Neural progenitor cell (in vitro differentiated cells): Measurements from ENCODE around the gene ANGEL2. TPM values are rescaled to one million over a fixed set of nuclear protein-coding genes. Genes with fewer than 3 reads are reported as not detected.

ENCODE experiments used
- DNase-seq: peaks from one replicate; pipeline ENCODE4 v3.0.0-alpha.2; 2016; ENCODE audit warnings: low spot score
- H2AFZ ChIP-seq: fragments of 200-600 bp; sonication (generic); replicated peaks from 2 replicates; pipeline ENCODE4 v1.6.1; 2016; ENCODE audit warnings: antibody characterized with exemption
- H3F3A ChIP-seq: fragments of 200-600 bp; sonication (generic); 2 replicates; pipeline ENCODE4 v1.6.1; 2016; ENCODE audit warnings: antibody characterized with exemption, low read depth
- H3K27ac ChIP-seq: fragments of 200-600 bp; sonication (generic); 2 replicates; pipeline ENCODE4 v1.5.1; 2016; ENCODE audit warnings: mild to moderate bottlenecking
- H3K27me3 ChIP-seq: fragments of 200-600 bp; sonication (generic); 2 replicates; pipeline ENCODE4 v1.6.1; 2016; ENCODE audit warnings: mild to moderate bottlenecking, moderate library complexity
- H3K36me3 ChIP-seq: fragments of 200-600 bp; sonication (generic); 2 replicates; pipeline ENCODE4 v1.5.1; 2016
- H3K4me1 ChIP-seq: fragments of 200-600 bp; sonication (generic); 2 replicates; pipeline ENCODE4 v1.6.1; 2016; ENCODE audit warnings: mixed run types
- H3K4me2 ChIP-seq: fragments of 200-600 bp; sonication (generic); 2 replicates; pipeline ENCODE4 v1.6.1; 2016
- H3K4me3 ChIP-seq: fragments of 200-600 bp; sonication (generic); 2 replicates; pipeline ENCODE4 v1.5.1; 2016
- H3K79me2 ChIP-seq: fragments of 200-600 bp; sonication (generic); 2 replicates; pipeline ENCODE4 v1.6.1; 2016; ENCODE audit warnings: low read depth
- H3K9ac ChIP-seq: fragments of 200-600 bp; sonication (generic); 2 replicates; pipeline ENCODE4 v1.6.1; 2016
- H3K9me3 ChIP-seq: fragments of 200-600 bp; sonication (generic); 2 replicates; pipeline ENCODE4 v1.5.1; 2016; ENCODE audit warnings: low read depth
- H4K20me1 ChIP-seq: fragments of 200-600 bp; sonication (generic); 2 replicates; pipeline ENCODE4 v1.6.1; 2016; ENCODE audit warnings: low read depth
- H3K27ac Mint-ChIP-seq: 3 replicates; pipeline ENCODE4 v1.8.0; 2021; ENCODE audit warnings: mixed read lengths
- H3K27me3 Mint-ChIP-seq: 2 replicates; pipeline ENCODE4 v1.8.0; 2022; ENCODE audit warnings: low read depth, mild to moderate bottlenecking, inconsistent platforms, moderate library complexity, mixed read lengths; ENCODE audit not compliant: insufficient read depth
- H3K36me3 Mint-ChIP-seq: 3 replicates; pipeline ENCODE4 v1.8.0; 2021; ENCODE audit warnings: mixed read lengths
- H3K4me1 Mint-ChIP-seq: 3 replicates; pipeline ENCODE4 v1.8.0; 2021; ENCODE audit warnings: mixed read lengths
- H3K4me3 Mint-ChIP-seq: 3 replicates; pipeline ENCODE4 v1.8.0; 2021; ENCODE audit warnings: mild to moderate bottlenecking, moderate library complexity, mixed read lengths
- H3K9me3 Mint-ChIP-seq: 3 replicates; pipeline ENCODE4 v1.8.0; 2020; ENCODE audit warnings: mixed read lengths
- EZH2 ChIP-seq: fragments of 200-600 bp; sonication (generic); IDR thresholded peaks from 2 replicates; pipeline ENCODE4 v1.6.1; 2017; ENCODE audit warnings: antibody characterized with exemption, mild to moderate bottlenecking, moderate library complexity
- EZH2phosphoT487 ChIP-seq: fragments of 200-600 bp; sonication (generic); IDR thresholded peaks from 2 replicates; pipeline ENCODE4 v1.6.1; 2017; ENCODE audit warnings: antibody characterized with exemption
- total RNA-seq: library from RNA; depleted of rRNA; stranded (reverse); fragments of >200 nt; gene quantifications from 2 replicates; pipeline ENCODE4 v1.2.3, GENCODE V29; 2015; ENCODE audit warnings: low replicate concordance
- TF ChIP-seq, protein P1 (sequence below): fragments of 200-600 bp; sonication (generic); IDR thresholded peaks from 2 replicates; pipeline ENCODE4 v1.5.1; 2017; ENCODE audit warnings: antibody characterized with exemption, mild to moderate bottlenecking

Gene ANGEL2, protein sequence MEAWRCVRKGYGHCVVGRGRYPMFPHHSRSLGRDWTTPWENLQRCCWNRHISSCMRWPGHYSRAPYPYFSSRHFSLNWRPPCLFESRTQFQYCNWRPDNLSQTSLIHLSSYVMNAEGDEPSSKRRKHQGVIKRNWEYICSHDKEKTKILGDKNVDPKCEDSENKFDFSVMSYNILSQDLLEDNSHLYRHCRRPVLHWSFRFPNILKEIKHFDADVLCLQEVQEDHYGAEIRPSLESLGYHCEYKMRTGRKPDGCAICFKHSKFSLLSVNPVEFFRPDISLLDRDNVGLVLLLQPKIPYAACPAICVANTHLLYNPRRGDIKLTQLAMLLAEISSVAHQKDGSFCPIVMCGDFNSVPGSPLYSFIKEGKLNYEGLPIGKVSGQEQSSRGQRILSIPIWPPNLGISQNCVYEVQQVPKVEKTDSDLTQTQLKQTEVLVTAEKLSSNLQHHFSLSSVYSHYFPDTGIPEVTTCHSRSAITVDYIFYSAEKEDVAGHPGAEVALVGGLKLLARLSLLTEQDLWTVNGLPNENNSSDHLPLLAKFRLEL
- 70.6 and 101 TPM in 2 replicates for total RNA-seq

DNA sequence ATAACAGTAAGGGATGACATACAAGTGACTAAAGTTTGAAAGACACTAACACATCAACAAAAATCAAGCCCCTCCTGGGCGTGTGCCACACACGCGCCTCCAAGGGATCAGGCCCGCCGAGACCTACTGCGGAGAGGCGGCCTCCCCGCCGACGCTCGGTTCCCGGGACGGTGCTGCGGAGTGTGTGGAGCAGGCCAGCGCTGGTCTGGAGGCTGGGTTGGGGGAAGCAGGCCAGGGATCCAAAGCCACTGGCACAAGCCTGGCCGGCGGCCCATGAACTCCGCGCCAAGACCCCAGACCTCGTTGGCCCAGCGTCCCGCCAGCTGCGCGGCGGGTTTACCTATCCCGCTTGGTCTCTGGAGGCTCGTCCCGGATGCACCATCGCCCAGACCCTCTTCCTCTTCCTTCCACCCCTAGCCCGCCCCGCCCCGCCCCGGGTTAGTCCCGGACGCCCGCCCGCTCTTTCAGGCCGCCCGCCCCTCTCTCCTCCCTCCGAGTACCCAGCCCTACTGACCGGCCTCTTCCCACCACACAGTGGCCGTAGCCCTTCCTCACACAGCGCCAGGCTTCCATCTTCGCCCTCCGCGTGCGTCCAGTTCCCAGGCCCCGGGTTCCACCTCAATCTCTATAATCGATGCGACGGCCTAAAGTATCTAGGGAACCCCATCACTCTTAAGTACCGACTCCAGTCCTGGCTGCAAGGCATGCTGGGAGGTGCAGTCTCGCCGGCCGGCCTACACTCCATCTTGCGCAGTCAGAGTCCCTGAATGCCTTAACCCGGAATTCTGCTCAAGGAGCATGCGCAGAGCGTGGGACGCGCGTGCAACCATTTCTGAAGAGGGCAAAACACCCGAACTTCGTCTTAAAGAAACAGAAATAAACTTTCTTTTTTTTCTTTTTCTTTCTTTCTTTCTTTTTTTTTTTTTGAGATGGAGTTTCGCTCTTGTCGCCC is at the start of gene ANGEL2:
TSS of gene ANGEL2 (minus strand) at position 769 of the 952 bp plus-strand sequence. CDS start at position 573, 196 bp downstream.
- peak; percentile 94 for DNase-seq
- Mint-ChIP-seq H3K27ac (peak within 1 kb of the TSS; percentile 100), H3K36me3 (peaks cover 7% of the 10 kb centered on the region), H3K27me3 (peaks cover 3% of the 10 kb centered on the region), H3K9me3 (no peaks in the 10 kb centered on the region), H3K4me1 (peaks cover 15% of the 10 kb centered on the region), H3K4me3 (peak within 1 kb of the TSS; percentile 100)
- H3K27ac ChIP-seq, result peak within 1 kb of the TSS; percentile 76
- no peaks in the 10 kb centered on the region for H3K36me3 ChIP-seq
- H3K79me2 ChIP-seq, result peaks cover 47% of the 10 kb centered on the region
- H3F3A ChIP-seq, result peaks cover 3% of the 10 kb centered on the region
- H3K9ac ChIP-seq, result peak within 1 kb of the TSS; percentile 50
- no peaks in the 10 kb centered on the region for H3K9me3 ChIP-seq
- H3K4me1 ChIP-seq, result peaks cover 9% of the 10 kb centered on the region
- H3K4me3 ChIP-seq, result peak within 1 kb of the TSS; percentile 69
- H2AFZ ChIP-seq, result peak within 1 kb of the TSS; percentile 90
- TF ChIP-seq, protein P1, sequence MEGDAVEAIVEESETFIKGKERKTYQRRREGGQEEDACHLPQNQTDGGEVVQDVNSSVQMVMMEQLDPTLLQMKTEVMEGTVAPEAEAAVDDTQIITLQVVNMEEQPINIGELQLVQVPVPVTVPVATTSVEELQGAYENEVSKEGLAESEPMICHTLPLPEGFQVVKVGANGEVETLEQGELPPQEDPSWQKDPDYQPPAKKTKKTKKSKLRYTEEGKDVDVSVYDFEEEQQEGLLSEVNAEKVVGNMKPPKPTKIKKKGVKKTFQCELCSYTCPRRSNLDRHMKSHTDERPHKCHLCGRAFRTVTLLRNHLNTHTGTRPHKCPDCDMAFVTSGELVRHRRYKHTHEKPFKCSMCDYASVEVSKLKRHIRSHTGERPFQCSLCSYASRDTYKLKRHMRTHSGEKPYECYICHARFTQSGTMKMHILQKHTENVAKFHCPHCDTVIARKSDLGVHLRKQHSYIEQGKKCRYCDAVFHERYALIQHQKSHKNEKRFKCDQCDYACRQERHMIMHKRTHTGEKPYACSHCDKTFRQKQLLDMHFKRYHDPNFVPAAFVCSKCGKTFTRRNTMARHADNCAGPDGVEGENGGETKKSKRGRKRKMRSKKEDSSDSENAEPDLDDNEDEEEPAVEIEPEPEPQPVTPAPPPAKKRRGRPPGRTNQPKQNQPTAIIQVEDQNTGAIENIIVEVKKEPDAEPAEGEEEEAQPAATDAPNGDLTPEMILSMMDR, result no peak
- TF ChIP-seq EZH2phosphoT487, result no peak
- TF ChIP-seq EZH2, result no peak
- H3K4me2 ChIP-seq, result peak within 1 kb of the TSS; percentile 83
- H3K27me3 ChIP-seq, result no peaks in the 10 kb centered on the region
- no peaks in the 10 kb centered on the region for H4K20me1 ChIP-seq

DNA sequence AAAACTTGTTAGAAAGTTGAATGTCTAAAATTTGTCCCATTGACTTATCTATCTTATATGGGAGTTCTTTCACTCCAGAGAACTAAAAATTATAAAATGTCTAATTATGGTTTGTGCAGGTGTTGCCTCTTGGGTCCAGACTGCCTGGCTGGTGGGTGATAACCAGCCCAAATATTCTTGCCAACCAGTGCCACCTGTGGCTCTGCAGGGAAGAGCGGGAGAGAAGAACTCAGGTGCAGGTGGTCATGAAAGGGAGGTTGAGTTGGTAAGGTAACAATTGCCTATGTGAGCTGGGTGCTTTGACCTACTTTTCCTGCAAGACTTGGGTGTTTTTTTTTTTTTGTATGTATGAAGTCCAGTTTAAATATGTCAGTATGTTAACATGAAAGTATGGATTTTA is 45.6 kb upstream of the ANGEL2 start:
- Histone ChIP-seq H4K20me1 (peaks cover 13% of the 10 kb centered on the region), H3F3A (no peaks in the 10 kb centered on the region), H3K9ac (no peak overlapping the region), H3K36me3 (no peaks in the 10 kb centered on the region), H3K79me2 (peaks cover 66% of the 10 kb centered on the region), H3K9me3 (peaks cover 6% of the 10 kb centered on the region), H3K4me3 (no peak overlapping the region), H3K27ac (no peak overlapping the region), H3K4me2 (no peak overlapping the region), H3K27me3 (no peaks in the 10 kb centered on the region), H2AFZ (no peak overlapping the region), H3K4me1 (no peaks in the 10 kb centered on the region)
- peaks cover 8% of the 10 kb centered on the region for H3K36me3 Mint-ChIP-seq
- peaks cover 4% of the 10 kb centered on the region for H3K4me1 Mint-ChIP-seq
- TF ChIP-seq EZH2, result no peak
- no peak for TF ChIP-seq EZH2phosphoT487
- TF ChIP-seq, protein P1, result no peak
- no peak overlapping the region for H3K27ac Mint-ChIP-seq
- H3K4me3 Mint-ChIP-seq, result no peak overlapping the region
- H3K27me3 Mint-ChIP-seq, result no peaks in the 10 kb centered on the region
- H3K9me3 Mint-ChIP-seq, result peaks cover 8% of the 10 kb centered on the region
- DNase-seq, result no peak

DNA sequence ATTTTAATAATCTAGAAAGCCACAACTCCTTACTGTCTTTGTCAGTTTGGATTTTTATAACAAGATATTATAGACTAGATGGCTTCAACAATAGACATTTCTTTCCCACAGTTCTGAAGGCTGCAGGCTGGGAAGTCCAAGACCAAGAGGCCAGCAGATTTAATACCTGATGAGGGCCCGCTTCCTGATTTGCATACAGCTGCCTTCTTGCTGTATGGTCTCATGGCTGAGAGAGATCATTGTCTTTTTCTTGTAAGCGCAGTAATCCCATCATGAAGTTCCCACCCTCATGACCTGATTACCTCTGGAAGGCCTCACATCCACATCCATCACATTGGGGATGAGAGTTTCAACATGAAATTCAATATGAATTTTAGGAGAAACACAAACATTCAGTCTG is 45.2 kb upstream of the ANGEL2 start:
- Histone ChIP-seq H3K36me3 (no peaks in the 10 kb centered on the region), H3K27me3 (no peaks in the 10 kb centered on the region), H3K9ac (no peak overlapping the region), H3K4me1 (no peaks in the 10 kb centered on the region), H3F3A (no peaks in the 10 kb centered on the region), H3K4me3 (no peak overlapping the region), H3K4me2 (no peak overlapping the region), H3K79me2 (peaks cover 68% of the 10 kb centered on the region), H4K20me1 (peaks cover 9% of the 10 kb centered on the region), H3K9me3 (peaks cover 6% of the 10 kb centered on the region), H3K27ac (no peak overlapping the region), H2AFZ (no peak overlapping the region)
- Mint-ChIP-seq H3K4me1 (peaks cover 2% of the 10 kb centered on the region), H3K36me3 (peaks cover 8% of the 10 kb centered on the region), H3K4me3 (no peak overlapping the region), H3K9me3 (peaks cover 8% of the 10 kb centered on the region), H3K27ac (no peak overlapping the region), H3K27me3 (no peaks in the 10 kb centered on the region)
- no peak for TF ChIP-seq EZH2
- TF ChIP-seq, protein P1, result no peak
- TF ChIP-seq EZH2phosphoT487, result no peak
- DNase-seq, result no peak
